K562 (cell line): ENCODE results near the gene GUK1. TPM values are rescaled to one million over a fixed set of nuclear protein-coding genes. Genes with fewer than 3 reads are reported as not detected.

ENCODE experiments used
- CBFA2T3 ChIP-seq: fragments of 450-650 bp; IDR thresholded peaks from 2 replicates; pipeline ENCODE4 v1.6.1; 2017
- DDX20 ChIP-seq: fragments of 450-650 bp; IDR thresholded peaks from 2 replicates; pipeline ENCODE4 v1.6.1; 2016; ENCODE audit warnings: missing genetic modification characterization, low read depth, mild to moderate bottlenecking, missing compliant biosample characterization, moderate library complexity
- FUS ChIP-seq: fragments of 200-400 bp; formaldehyde crosslinking; optimal IDR thresholded peaks from 2 replicates; pipeline ENCODE3; 2017; ENCODE audit warnings: low read depth, low read length
- IRF2 ChIP-seq: sonication (generic); formaldehyde crosslinking; IDR thresholded peaks from 2 replicates; pipeline ENCODE4 v1.8.1; 2022; ENCODE audit warnings: mild to moderate bottlenecking, missing genetic modification reagents
- KAT7 ChIP-seq: sonication (generic); formaldehyde crosslinking; IDR thresholded peaks from 2 replicates; pipeline ENCODE4 v1.8.0; 2022; ENCODE audit warnings: missing genetic modification reagents, mild to moderate bottlenecking, borderline replicate concordance
- KDM4B ChIP-seq, 2 experiments: fragments of 450-650 bp in 1 of 2; sonication (generic) in 1 of 2; IDR thresholded peaks; 2 replicates each; pipeline ENCODE4 v1.6.1; 2016 to 2017; ENCODE audit warnings: borderline replicate concordance in 2 of 2, antibody characterized with exemption in 1 of 2, low read depth in 1 of 2, mild to moderate bottlenecking in 1 of 2
- LCOR ChIP-seq: sonication (generic); formaldehyde crosslinking; IDR thresholded peaks from 2 replicates; pipeline ENCODE4 v1.8.0; 2022; ENCODE audit warnings: mild to moderate bottlenecking, missing genetic modification reagents
- NR1H2 ChIP-seq: sonication (generic); formaldehyde crosslinking; IDR thresholded peaks from 2 replicates; pipeline ENCODE4 v1.4.0; 2020; ENCODE audit warnings: mild to moderate bottlenecking, missing genetic modification reagents
- NR3C1 ChIP-seq: sonication (generic); formaldehyde crosslinking; IDR thresholded peaks from 2 replicates; pipeline ENCODE4 v1.8.1; 2022; ENCODE audit warnings: missing genetic modification reagents
- POLR2AphosphoS2 ChIP-seq: IDR thresholded peaks from 2 replicates; pipeline ENCODE4 v1.6.1; 2012; ENCODE audit warnings: low read length, improper control_type of control experiment
- STAT6 ChIP-seq: sonication (generic); formaldehyde crosslinking; IDR thresholded peaks from 2 replicates; pipeline ENCODE4 v1.8.1; 2023; ENCODE audit warnings: mild to moderate bottlenecking, missing genetic modification reagents
- ZNF165 ChIP-seq: fragments of 250-450 bp; sonication (Bioruptor Pico); IDR thresholded peaks from 2 replicates; pipeline ENCODE4 v1.4.0; 2020; ENCODE audit warnings: borderline replicate concordance
- ZNF384 ChIP-seq: IDR thresholded peaks from 2 replicates; pipeline ENCODE4 v1.6.1; 2012; ENCODE audit warnings: low read depth, low read length, improper control_type of control experiment
- ZNF444 ChIP-seq: fragments of 250-450 bp; sonication (Bioruptor Pico); IDR thresholded peaks from 2 replicates; pipeline ENCODE4 v1.4.0; 2020; ENCODE audit warnings: mild to moderate bottlenecking, moderate library complexity
- ZNF584 ChIP-seq: fragments of 200-800 bp; sonication (Bioruptor generic); IDR thresholded peaks from 2 replicates; pipeline ENCODE4 v1.6.1; 2016; ENCODE audit warnings: low read depth, mild to moderate bottlenecking, missing genetic modification characterization, missing compliant biosample characterization
- ZNF639 ChIP-seq, 2 experiments: fragments of 200-800 bp in 1 of 2; sonication (Bioruptor generic) in 1 of 2; sonication (generic) in 1 of 2; formaldehyde crosslinking in 1 of 2; IDR thresholded peaks in 1 of 2; conservative IDR thresholded peaks in 1 of 2; 2 replicates each; pipeline versions ENCODE4 v1.5.0 to v1.6.1; 2016 to 2020; ENCODE audit warnings: missing compliant biosample characterization in 1 of 2, missing genetic modification characterization in 1 of 2, missing genetic modification reagents in 1 of 2
- ZNF644 ChIP-seq: fragments of 200-800 bp; sonication (Bioruptor generic); IDR thresholded peaks from 2 replicates; pipeline ENCODE4 v1.6.1; 2016; ENCODE audit warnings: low read depth, missing genetic modification characterization, missing compliant biosample characterization
- ZNF717 ChIP-seq: fragments of 250-450 bp; sonication (Bioruptor Pico); IDR thresholded peaks from 2 replicates; pipeline ENCODE4 v1.5.0; 2021
- polyA plus RNA-seq, 8 experiments: library from polyadenylated mRNA; depleted of rRNA in 4 of 8; stranded (reverse) in 5 of 8; unstranded in 3 of 8; fragments of >200 nt; fragmentation: Nextera tagmentation in 2 of 8; fragmentation: Illumina TruSeq in 1 of 8; extraction: Ambion mirVana in 2 of 8; extraction: Trizol in 1 of 8; gene quantifications; 2 replicates each; pipeline versions ENCODE4 v1.2.1 to v1.2.3, GENCODE V29; 2011 to 2014; ENCODE audit warnings: inconsistent platforms in 1 of 8, missing spikeins in 1 of 8
- total RNA-seq, 7 experiments: library from RNA; depleted of rRNA in 6 of 7; stranded (reverse); fragments of >200 nt in 6 of 7; fragmentation: Illumina TruSeq in 2 of 7; extraction: Trizol in 2 of 7; gene quantifications; 2 replicates each; pipeline versions ENCODE4 v1.2.1 to v1.2.3, GENCODE V29; 2011 to 2021; ENCODE audit warnings: low replicate concordance in 1 of 7
- TF ChIP-seq, protein P1 (sequence below): fragments of 250-450 bp; sonication (Bioruptor Pico); IDR thresholded peaks from 2 replicates; pipeline ENCODE4 v1.8.0; 2021; ENCODE audit warnings: moderate library complexity, mild to moderate bottlenecking, inconsistent platforms
- TF ChIP-seq, protein P2 (sequence below): fragments of 450-650 bp; IDR thresholded peaks from 2 replicates; pipeline ENCODE4 v1.7.0; 2016; ENCODE audit warnings: borderline replicate concordance

The GUK1 gene
- total and polyA plus RNA-seq, 9 of the 15 experiments (the other 6 are each of a cell fraction or from before 2014, with no cell fraction given): 7.0 to 331 (median 132) TPM

DNA sequence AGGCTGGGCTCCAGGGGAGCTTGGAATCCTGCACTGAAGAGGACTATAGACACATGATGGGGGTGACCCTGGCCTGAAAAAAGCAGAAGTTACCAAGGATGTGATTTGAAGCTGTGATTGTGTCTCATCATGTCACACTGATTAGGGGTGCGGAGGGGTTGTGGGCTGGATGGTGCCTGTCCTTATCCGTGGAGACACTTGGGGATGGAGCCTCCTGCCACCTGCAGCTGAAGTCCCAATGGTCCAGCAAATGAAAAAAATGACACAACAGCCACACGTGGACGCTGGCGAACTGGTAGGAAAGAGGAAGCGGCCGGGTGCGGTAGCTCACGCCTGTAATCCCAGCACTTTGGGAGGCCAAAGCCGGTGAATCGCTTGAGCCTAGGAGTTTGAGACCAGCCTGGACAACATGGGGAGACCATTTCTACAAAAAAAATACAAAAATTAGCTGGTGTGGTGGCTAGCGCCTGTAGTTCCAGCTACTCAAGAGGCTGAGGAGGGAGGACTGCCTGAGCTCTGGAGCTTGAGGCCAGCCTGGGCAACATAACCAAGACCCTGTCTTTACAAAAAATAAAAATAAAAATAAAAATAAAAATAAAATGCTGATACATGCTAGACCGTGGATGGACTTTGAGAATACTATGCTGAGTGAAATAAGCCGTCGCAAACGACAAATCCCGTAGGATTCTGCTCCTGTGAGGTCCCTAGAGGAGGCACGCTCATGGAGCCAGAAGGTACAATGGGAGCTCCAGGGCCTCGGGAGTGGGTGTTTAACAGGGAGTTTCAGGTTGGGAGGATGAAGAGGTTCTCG, 24.7 kb downstream of the GUK1 start (continued):
- TF ChIP-seq ZNF644 (peak; percentile 84), NR1H2 (CRISPR knock-in tag) (0 out of 2 replicates have a peak, but pooled peaks have one; percentile 44), DDX20 (tag) (no peak), ZNF444 (CRISPR knock-in tag) (no peak), FUS (no peak), KDM4B (IDR thresholded peaks at IDR 0.05; ENCODE audit: borderline replicate concordance in 2 of 2, low read depth in 1 of 2) (peak in 1 of 2 experiments; percentile 27; a peak in 1 of 4 replicates), IRF2 (no peak), CBFA2T3 (peak; percentile 94), ZNF717 (CRISPR knock-in tag) (no peak), LCOR (CRISPR knock-in tag) (peak; percentile 29), ZNF165 (CRISPR knock-in tag) (no peak), KAT7 (no peak), POLR2AphosphoS2 (no peak), ZNF384 (peak; percentile 90), ZNF639 (CRISPR knock-in tag; conservative IDR thresholded peaks at IDR 0.05 in 1 of 2, IDR thresholded peaks at IDR 0.05 in 1 of 2) (peak in 1 of 2 experiments; percentile 89; a peak in 2 of 4 replicates), STAT6 (CRISPR knock-in tag) (no peak), NR3C1 (0 out of 2 replicates have a peak, but pooled peaks have one; percentile 27), ZNF584 (CRISPR knock-in tag) (peak; percentile 67; the same call in 1 of the 2 replicates)
- TF ChIP-seq, protein P1, sequence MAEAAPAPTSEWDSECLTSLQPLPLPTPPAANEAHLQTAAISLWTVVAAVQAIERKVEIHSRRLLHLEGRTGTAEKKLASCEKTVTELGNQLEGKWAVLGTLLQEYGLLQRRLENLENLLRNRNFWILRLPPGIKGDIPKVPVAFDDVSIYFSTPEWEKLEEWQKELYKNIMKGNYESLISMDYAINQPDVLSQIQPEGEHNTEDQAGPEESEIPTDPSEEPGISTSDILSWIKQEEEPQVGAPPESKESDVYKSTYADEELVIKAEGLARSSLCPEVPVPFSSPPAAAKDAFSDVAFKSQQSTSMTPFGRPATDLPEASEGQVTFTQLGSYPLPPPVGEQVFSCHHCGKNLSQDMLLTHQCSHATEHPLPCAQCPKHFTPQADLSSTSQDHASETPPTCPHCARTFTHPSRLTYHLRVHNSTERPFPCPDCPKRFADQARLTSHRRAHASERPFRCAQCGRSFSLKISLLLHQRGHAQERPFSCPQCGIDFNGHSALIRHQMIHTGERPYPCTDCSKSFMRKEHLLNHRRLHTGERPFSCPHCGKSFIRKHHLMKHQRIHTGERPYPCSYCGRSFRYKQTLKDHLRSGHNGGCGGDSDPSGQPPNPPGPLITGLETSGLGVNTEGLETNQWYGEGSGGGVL: no peak
- TF ChIP-seq, protein P2, sequence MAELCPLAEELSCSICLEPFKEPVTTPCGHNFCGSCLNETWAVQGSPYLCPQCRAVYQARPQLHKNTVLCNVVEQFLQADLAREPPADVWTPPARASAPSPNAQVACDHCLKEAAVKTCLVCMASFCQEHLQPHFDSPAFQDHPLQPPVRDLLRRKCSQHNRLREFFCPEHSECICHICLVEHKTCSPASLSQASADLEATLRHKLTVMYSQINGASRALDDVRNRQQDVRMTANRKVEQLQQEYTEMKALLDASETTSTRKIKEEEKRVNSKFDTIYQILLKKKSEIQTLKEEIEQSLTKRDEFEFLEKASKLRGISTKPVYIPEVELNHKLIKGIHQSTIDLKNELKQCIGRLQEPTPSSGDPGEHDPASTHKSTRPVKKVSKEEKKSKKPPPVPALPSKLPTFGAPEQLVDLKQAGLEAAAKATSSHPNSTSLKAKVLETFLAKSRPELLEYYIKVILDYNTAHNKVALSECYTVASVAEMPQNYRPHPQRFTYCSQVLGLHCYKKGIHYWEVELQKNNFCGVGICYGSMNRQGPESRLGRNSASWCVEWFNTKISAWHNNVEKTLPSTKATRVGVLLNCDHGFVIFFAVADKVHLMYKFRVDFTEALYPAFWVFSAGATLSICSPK: 0 out of 2 replicates have a peak, but pooled peaks have one; percentile 23
